ENCODE measurements around the gene ITGB5.

The ITGB5 gene

GRCh38 chr3:124895756-124896155 is 8.6 kb upstream of the ITGB5 start:
- no peak for TF ChIP-seq CTCF (IDR thresholded peaks at IDR 0.05; ENCODE audit: low read depth, low read length)
- no peak for DNase-seq (ENCODE audit: low read depth in 2 of 2)
- no peak overlapping the region for H3K4me3 ChIP-seq (replicated peaks in 1 of 2; ENCODE audit: low read depth in 2 of 2, low read length in 2 of 2)

GRCh38 chr3:124893526-124893925 is 6.4 kb upstream of the ITGB5 start:
- no peak for DNase-seq (ENCODE audit: low read depth in 2 of 2)
- no peak for TF ChIP-seq CTCF (IDR thresholded peaks at IDR 0.05; ENCODE audit: low read depth, low read length)
- no peak overlapping the region for H3K4me3 ChIP-seq (replicated peaks in 1 of 2; ENCODE audit: low read depth in 2 of 2, low read length in 2 of 2)

GRCh38 chr3:124890573-124891190 is 3.5 kb upstream of the ITGB5 start:
- TF ChIP-seq CTCF (IDR thresholded peaks at IDR 0.05; ENCODE audit: low read depth, low read length), result no peak
- H3K4me3 ChIP-seq (replicated peaks in 1 of 2; ENCODE audit: low read depth in 2 of 2, low read length in 2 of 2), result no peak overlapping the region
- no peak for DNase-seq (ENCODE audit: low read depth in 2 of 2)

DNA sequence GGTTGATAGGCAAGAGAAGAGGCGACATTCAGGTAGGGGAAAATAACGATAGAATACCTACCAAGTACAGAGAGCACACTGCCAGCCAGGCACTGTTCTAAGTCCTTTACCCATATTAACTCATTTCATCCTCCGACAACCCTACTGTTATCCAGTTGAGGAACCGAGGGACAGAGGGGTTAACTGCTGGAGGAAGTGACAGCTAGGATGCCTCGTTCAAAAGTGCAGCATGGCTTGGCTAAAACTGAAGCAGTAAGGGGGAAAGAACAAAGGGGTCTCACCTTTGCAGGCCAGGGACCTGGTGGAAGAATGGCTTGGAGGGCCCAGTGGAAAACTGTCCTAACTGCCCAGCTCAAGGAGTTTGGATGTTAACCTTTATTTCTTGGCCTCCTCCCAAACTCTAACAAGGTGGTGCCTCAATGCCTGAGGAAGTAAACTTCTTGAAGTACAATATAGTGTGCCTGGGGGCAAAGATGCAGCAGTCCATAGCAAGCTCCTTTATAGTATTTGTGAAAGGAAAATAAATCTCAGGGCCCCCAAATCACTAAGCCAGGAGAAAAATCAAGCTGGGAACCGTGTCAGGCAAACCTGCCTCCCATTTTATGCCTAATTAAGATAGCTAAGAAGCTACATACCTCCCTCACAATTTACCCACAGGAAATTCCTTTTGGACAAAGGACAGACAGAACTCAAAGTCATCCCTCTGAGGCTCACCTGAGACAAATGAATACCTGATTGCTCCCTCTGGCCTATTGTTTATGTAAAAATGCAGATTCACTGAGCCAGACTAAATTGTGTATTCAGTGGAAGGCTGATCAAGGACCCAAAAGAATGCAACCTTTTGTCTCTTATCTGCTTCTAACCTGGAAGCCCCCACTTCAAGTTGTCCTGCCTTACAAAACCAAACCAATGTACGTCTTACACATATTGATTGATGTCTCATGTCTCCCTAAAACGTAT is 1.6 kb upstream of the ITGB5 start:
- TF ChIP-seq CTCF (IDR thresholded peaks at IDR 0.05; ENCODE audit: low read depth, low read length), result no peak
- DNase-seq (ENCODE audit: low read depth in 2 of 2), result no peak
- H3K4me3 ChIP-seq (replicated peaks in 1 of 2; ENCODE audit: low read depth in 2 of 2, low read length in 2 of 2), result no peak overlapping the region

DNA sequence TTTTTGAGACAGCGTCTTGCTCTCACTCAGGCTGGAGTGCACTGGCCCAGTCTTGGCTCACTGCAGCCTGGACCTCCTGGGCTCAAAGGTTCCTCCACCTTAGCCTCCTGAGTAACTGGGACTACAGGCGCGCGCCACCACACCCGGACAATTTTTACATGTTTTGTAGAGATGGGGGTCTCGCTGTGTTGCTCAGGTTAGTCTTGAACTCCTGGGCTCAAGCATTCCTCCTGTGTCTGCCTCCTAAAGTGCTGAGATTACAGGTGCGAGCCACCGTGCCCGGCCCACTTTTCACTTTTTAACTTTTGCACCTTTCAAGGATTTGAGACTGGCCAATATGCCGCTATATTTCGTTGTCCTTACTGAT is 750 bp upstream of the ITGB5 start:
- no peak for DNase-seq (ENCODE audit: low read depth in 2 of 2)
- H3K4me3 ChIP-seq (replicated peaks in 1 of 2; ENCODE audit: low read depth in 2 of 2, low read length in 2 of 2), result peak overlapping the region; percentile 61 to 72
- no peak for TF ChIP-seq CTCF (IDR thresholded peaks at IDR 0.05; ENCODE audit: low read depth, low read length)

- DNase-seq (ENCODE audit: low read depth in 2 of 2), result peak; percentile 54 to 57
- no peak for TF ChIP-seq CTCF (IDR thresholded peaks at IDR 0.05; ENCODE audit: low read depth, low read length)
- peak overlapping the region; percentile 67 to 72 for H3K4me3 ChIP-seq (replicated peaks in 1 of 2; ENCODE audit: low read depth in 2 of 2, low read length in 2 of 2)
Observed at GRCh38 chr3:124886168-124887056, 753 bp downstream of the ITGB5 start.

All from cardiac fibroblast (primary cell).